K562 (cell line): ENCODE data around the gene GPR153.

Source experiments
- CBX5 ChIP-seq: IDR thresholded peaks from 2 replicates; pipeline ENCODE4 v1.6.1; 2014; ENCODE audit warnings: low read depth, borderline replicate concordance
- CTCF ChIP-seq, 3 experiments: IDR thresholded peaks in 2 of 3; conservative IDR thresholded peaks in 1 of 3; 2 replicates each; pipeline ENCODE4 v1.5.1; 2011 to 2012; ENCODE audit warnings: low read length in 3 of 3, mild to moderate bottlenecking in 3 of 3, control low read depth in 2 of 3, improper control_type of control experiment in 1 of 3, inconsistent platforms in 1 of 3, low read depth in 1 of 3, mixed read lengths in 1 of 3, moderate library complexity in 1 of 3; ENCODE audit not compliant: insufficient read depth in 2 of 3
- EZH2 ChIP-seq: IDR thresholded peaks from 2 replicates; pipeline ENCODE4 v1.6.1; 2012; ENCODE audit warnings: low read depth, mild to moderate bottlenecking, inconsistent platforms, low read length, borderline replicate concordance
- FOXA3 ChIP-seq, 2 experiments: fragments of 450-650 bp in 1 of 2; sonication (generic) in 1 of 2; formaldehyde crosslinking; IDR thresholded peaks in 1 of 2; conservative IDR thresholded peaks in 1 of 2; 2 replicates each; pipeline versions ENCODE4 v1.4.0 to v1.8.0; 2020 to 2022; ENCODE audit warnings: mild to moderate bottlenecking in 2 of 2, missing genetic modification reagents in 1 of 2
- PCBP1 ChIP-seq: fragments of 200-400 bp; formaldehyde crosslinking; IDR thresholded peaks from 2 replicates; pipeline ENCODE4 v1.6.1; 2018; ENCODE audit warnings: mild to moderate bottlenecking, low read depth, low read length; ENCODE audit not compliant: poor library complexity, severe bottlenecking
- ZBTB8A ChIP-seq: fragments of 450-650 bp; IDR thresholded peaks from 2 replicates; pipeline ENCODE4 v1.6.1; 2018; ENCODE audit warnings: mild to moderate bottlenecking, moderate library complexity; ENCODE audit not compliant: partially characterized antibody

GRCh38 chr1:6278263-6278662 is 17.4 kb upstream of the GPR153 start:
- TF ChIP-seq CBX5 (no peak), PCBP1 (no peak), CTCF (IDR thresholded peaks at IDR 0.05 in 2 of 3, conservative IDR thresholded peaks at IDR 0.05 in 1 of 3; ENCODE audit: insufficient read depth in 2 of 3, low read depth in 1 of 3, low read length in 3 of 3) (no peak), EZH2 (no peak), ZBTB8A (no peak), FOXA3 (CRISPR knock-in tag; conservative IDR thresholded peaks at IDR 0.05 in 1 of 2, IDR thresholded peaks at IDR 0.05 in 1 of 2) (no peak)
